ENCODE data around the gene SMARCB1. TPM values are rescaled to one million over a fixed set of nuclear protein-coding genes. Genes with fewer than 3 reads are reported as not detected.
A peak's percentile ranks its signal among the peaks of the same experiment; 100 is the strongest.

SMARCB1 gene
- total RNA-seq (10 to 100 TPM; 47.1 to 81.1 (median 54.2) TPM), polyA plus RNA-seq (10 to 100 TPM; 37.0 to 49.8 TPM), total RNA-seq (44.4 reads per million, percentile 68 among the genes with 10 or more reads in this experiment)

- DNase-seq, result peak; percentile 80 to 90 (median 87)
- intact Hi-C loops (cut with micrococcal nuclease), result loop anchor here (1.0 to 5.0 kb wide), 12 partner anchors 16 to 768 kb away; partner anchors contain the start of genes DERL3 (in 2 of the 2), MIF (in 2 of the 2), CABIN1 (in 1 of the 2) and CHCHD10 (in 1 of the 2)
- ChIA-PET CTCF (interaction anchor here (0.6 to 2.1 kb wide), 3 partner anchors 15 to 108 kb away, joined by 3 to 10 read pairs (median 3); partner anchors contain the start of genes MIF and MMP11), POLR2A (interaction anchor here (0.6 to 6.4 kb wide), 13 partner anchors 9 to 224 kb away, joined by 3 to 62 read pairs (median 5); partner anchors contain the start of genes CABIN1, CHCHD10, MIF and MMP11)
- Histone ChIP-seq H3K36me3 (ENCODE audit: control insufficient read depth in 2 of 3, insufficient read depth in 3 of 3, low read length in 3 of 3) (peaks cover 0 to 14% (median 0%) of the 10 kb centered on the region in 3 experiments), H3K4me1 (ENCODE audit: control insufficient read depth in 2 of 2, insufficient read depth in 2 of 2, low read length in 2 of 2) (peaks cover 11 to 17% of the 10 kb centered on the region in 2 donors), H3K4me3 (ENCODE audit: low read length) (peak within 1 kb of the TSS; percentile 85), H3K9me3 (ENCODE audit: control insufficient read depth in 2 of 3, low read length in 3 of 3) (no peaks in the 10 kb centered on the region), H3K27me3 (ENCODE audit: control insufficient read depth in 2 of 2, insufficient read depth in 2 of 2, low read length in 2 of 2) (no peaks in the 10 kb centered on the region), H3K27ac (ENCODE audit: low read depth, low read length) (peak within 1 kb of the TSS; percentile 99)
- Mint-ChIP-seq H3K9me3 (no peaks in the 10 kb centered on the region), H3K4me1 (peaks cover 13 to 54% (median 41%) of the 10 kb centered on the region in 7 donors), H3K27me3 (no peaks in the 10 kb centered on the region), H3K27ac (peak within 1 kb of the TSS; percentile 89 to 98 (median 96)), H3K36me3 (peaks cover 0 to 9% (median 0%) of the 10 kb centered on the region in 5 donors), H3K4me3 (peak within 1 kb of the TSS; percentile 81 to 94 (median 91))
- peak; percentile 94 for ATAC-seq
These were observed at the start of gene SMARCB1 for GRCh38 chr22:23786752-23787599. Gene SMARCB1, plus strand, starts transcription at chr22:23786966. Its CDS starts 204 bp downstream, at chr22:23787170.

GRCh38 chr22:23737696-23738095, 49.1 kb upstream of the SMARCB1 start:
- POLR2A ChIA-PET, result no interaction called here

DNA sequence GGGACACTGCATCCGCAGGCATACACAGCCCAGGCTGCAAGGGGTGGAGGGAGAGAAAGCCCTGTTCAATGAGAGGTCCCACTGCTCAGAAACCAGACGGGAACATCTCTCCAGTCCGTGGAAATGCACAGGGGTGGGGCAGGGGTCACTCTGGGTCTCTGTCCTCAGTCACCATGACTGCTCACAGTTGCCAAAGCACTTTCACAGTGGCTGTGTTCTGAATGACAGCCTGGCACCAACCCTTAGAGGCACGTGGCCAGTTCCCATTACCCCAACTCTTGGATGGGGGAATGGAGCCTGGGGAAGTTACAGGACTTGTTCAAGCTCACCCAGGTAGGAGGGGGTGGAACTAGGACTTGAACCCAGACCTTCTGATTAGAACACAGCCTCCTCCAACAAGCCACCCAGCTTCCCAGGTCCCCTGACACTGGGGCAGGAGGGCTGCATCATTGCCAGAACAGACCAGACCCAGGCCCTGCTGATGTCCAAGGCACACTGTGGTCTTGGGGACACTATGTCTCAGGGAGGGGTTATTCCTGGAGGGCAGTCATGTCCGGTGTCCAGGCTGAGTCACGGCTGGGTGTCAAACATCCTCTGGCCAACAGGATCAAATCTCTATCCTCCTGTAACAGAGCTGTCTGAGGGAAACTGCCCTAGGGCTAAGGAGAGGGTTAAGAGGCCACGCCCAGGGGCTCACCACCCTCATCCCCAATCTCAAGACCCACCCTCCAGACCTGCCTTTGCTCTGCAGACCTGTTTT, 44.1 kb upstream of the SMARCB1 start:
- POLR2A ChIA-PET, result no interaction called here

More at GRCh38 chr22:23737696-23738095, 49.1 kb upstream of the SMARCB1 start:
- Histone ChIP-seq H3K27ac (ENCODE audit: low read depth, low read length) (no peak overlapping the region), H3K27me3 (ENCODE audit: control insufficient read depth in 2 of 2, insufficient read depth in 2 of 2, low read length in 2 of 2) (no peaks in the 10 kb centered on the region), H3K4me3 (ENCODE audit: low read length) (no peak overlapping the region), H3K4me1 (ENCODE audit: control insufficient read depth in 2 of 2, insufficient read depth in 2 of 2, low read length in 2 of 2) (no peaks in the 10 kb centered on the region), H3K36me3 (ENCODE audit: control insufficient read depth in 2 of 3, insufficient read depth in 3 of 3, low read length in 3 of 3) (peaks cover 0 to 3% (median 0%) of the 10 kb centered on the region in 3 experiments), H3K9me3 (ENCODE audit: control insufficient read depth in 2 of 3, low read length in 3 of 3) (no peaks in the 10 kb centered on the region)
- Mint-ChIP-seq H3K4me3 (no peak overlapping the region), H3K27ac (no peak overlapping the region), H3K36me3 (peaks cover 0 to 9% (median 0%) of the 10 kb centered on the region in 5 donors), H3K4me1 (peaks cover 0 to 1% (median 0%) of the 10 kb centered on the region in 7 donors), H3K9me3 (no peaks in the 10 kb centered on the region), H3K27me3 (no peaks in the 10 kb centered on the region)
- DNase-seq (no peak), ATAC-seq (no peak)
- intact Hi-C loops (cut with micrococcal nuclease), result loop anchor here in 1 of 2 donors (5.0 kb wide), 1 partner anchor 110 kb away; no protein-coding TSS in a partner anchor
- CTCF ChIA-PET, result interaction anchor here (0.7 kb wide), 1 partner anchor 12 kb away, joined by 3 read pairs; no protein-coding TSS in a partner anchor

GRCh38 chr22:23743303-23743705, 43.5 kb upstream of the SMARCB1 start:
- Histone ChIP-seq H3K27ac (ENCODE audit: low read depth, low read length) (no peak overlapping the region), H3K4me1 (ENCODE audit: control insufficient read depth in 2 of 2, insufficient read depth in 2 of 2, low read length in 2 of 2) (no peaks in the 10 kb centered on the region), H3K4me3 (ENCODE audit: low read length) (no peak overlapping the region), H3K27me3 (ENCODE audit: control insufficient read depth in 2 of 2, insufficient read depth in 2 of 2, low read length in 2 of 2) (no peaks in the 10 kb centered on the region), H3K9me3 (ENCODE audit: control insufficient read depth in 2 of 3, low read length in 3 of 3) (peaks cover 0 to 12% (median 0%) of the 10 kb centered on the region in 3 experiments), H3K36me3 (ENCODE audit: control insufficient read depth in 2 of 3, insufficient read depth in 3 of 3, low read length in 3 of 3) (peaks cover 0 to 29% (median 14%) of the 10 kb centered on the region in 3 experiments)
- Mint-ChIP-seq H3K4me3 (no peak overlapping the region), H3K27me3 (no peaks in the 10 kb centered on the region), H3K27ac (no peak overlapping the region), H3K36me3 (peaks cover 15 to 32% (median 24%) of the 10 kb centered on the region in 5 donors), H3K4me1 (peaks cover 0 to 3% (median 0%) of the 10 kb centered on the region in 7 donors), H3K9me3 (peaks cover 0 to 19% (median 7%) of the 10 kb centered on the region in 11 donors)
- intact Hi-C loops (cut with micrococcal nuclease), result no loop called here
- ChIA-PET CTCF (no interaction called here), POLR2A (no interaction called here)
- DNase-seq (no peak), ATAC-seq (no peak)

More for the DNA sequence above, 44.1 kb upstream of the SMARCB1 start:
- Mint-ChIP-seq H3K9me3 (peaks cover 0 to 19% (median 7%) of the 10 kb centered on the region in 11 donors), H3K4me1 (peaks cover 0 to 3% (median 0%) of the 10 kb centered on the region in 7 donors), H3K27me3 (no peaks in the 10 kb centered on the region), H3K27ac (no peak overlapping the region), H3K36me3 (peaks cover 15 to 32% (median 24%) of the 10 kb centered on the region in 5 donors), H3K4me3 (no peak overlapping the region)
- no peak overlapping the region for H3K4me3 ChIP-seq (ENCODE audit: low read length)
- intact Hi-C loops (cut with micrococcal nuclease), result no loop called here
- no peak overlapping the region for H3K27ac ChIP-seq (ENCODE audit: low read depth, low read length)
- ATAC-seq, result no peak
- DNase-seq, result no peak
- peaks cover 0 to 12% (median 0%) of the 10 kb centered on the region in 3 experiments for H3K9me3 ChIP-seq (ENCODE audit: control insufficient read depth in 2 of 3, low read length in 3 of 3)
- no peaks in the 10 kb centered on the region for H3K4me1 ChIP-seq (ENCODE audit: control insufficient read depth in 2 of 2, insufficient read depth in 2 of 2, low read length in 2 of 2)
- no peaks in the 10 kb centered on the region for H3K27me3 ChIP-seq (ENCODE audit: control insufficient read depth in 2 of 2, insufficient read depth in 2 of 2, low read length in 2 of 2)
- H3K36me3 ChIP-seq (ENCODE audit: control insufficient read depth in 2 of 3, insufficient read depth in 3 of 3, low read length in 3 of 3), result peaks cover 0 to 29% (median 14%) of the 10 kb centered on the region in 3 experiments
- CTCF ChIA-PET, result no interaction called here

DNA sequence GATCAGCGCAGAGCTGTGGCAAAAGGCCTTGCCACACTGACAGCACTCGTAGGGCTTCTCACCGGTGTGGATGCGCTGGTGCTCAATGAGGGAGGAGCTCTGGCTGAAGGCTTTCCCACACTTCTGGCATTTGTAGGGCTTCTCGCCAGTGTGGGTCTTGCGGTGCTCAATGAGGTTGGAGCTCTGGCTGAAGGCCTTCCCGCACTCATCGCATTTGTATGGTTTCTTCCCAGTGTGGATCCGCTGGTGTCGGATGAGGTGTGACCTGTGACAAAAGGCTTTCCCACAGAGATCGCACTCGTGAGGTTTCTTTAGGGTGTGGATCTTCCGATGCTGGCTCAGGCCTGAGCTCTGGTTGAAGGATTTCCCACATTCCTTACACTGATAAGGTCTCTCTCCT, 42.8 kb upstream of the SMARCB1 start:
- Mint-ChIP-seq H3K27me3 (no peaks in the 10 kb centered on the region), H3K9me3 (peaks cover 0 to 19% (median 7%) of the 10 kb centered on the region in 11 donors), H3K4me3 (no peak overlapping the region), H3K4me1 (peaks cover 0 to 3% (median 0%) of the 10 kb centered on the region in 7 donors), H3K27ac (no peak overlapping the region), H3K36me3 (peaks cover 15 to 32% (median 24%) of the 10 kb centered on the region in 5 donors)
- ATAC-seq (no peak), DNase-seq (no peak)
- Histone ChIP-seq H3K9me3 (ENCODE audit: control insufficient read depth in 2 of 3, low read length in 3 of 3) (peaks cover 0 to 12% (median 0%) of the 10 kb centered on the region in 3 experiments), H3K4me1 (ENCODE audit: control insufficient read depth in 2 of 2, insufficient read depth in 2 of 2, low read length in 2 of 2) (no peaks in the 10 kb centered on the region), H3K4me3 (ENCODE audit: low read length) (no peak overlapping the region), H3K36me3 (ENCODE audit: control insufficient read depth in 2 of 3, insufficient read depth in 3 of 3, low read length in 3 of 3) (peaks cover 0 to 29% (median 14%) of the 10 kb centered on the region in 3 experiments), H3K27me3 (ENCODE audit: control insufficient read depth in 2 of 2, insufficient read depth in 2 of 2, low read length in 2 of 2) (no peaks in the 10 kb centered on the region), H3K27ac (ENCODE audit: low read depth, low read length) (no peak overlapping the region)
- intact Hi-C loops (cut with micrococcal nuclease), result no loop called here
- ChIA-PET POLR2A (interaction anchor here (0.5 to 1.0 kb wide), 2 partner anchors 45 to 119 kb away, joined by 3 to 4 read pairs; no protein-coding TSS in a partner anchor), CTCF (no interaction called here)

GRCh38 chr22:23744485-23744884, 42.3 kb upstream of the SMARCB1 start:
- POLR2A ChIA-PET, result interaction anchor here (0.5 to 1.0 kb wide), 2 partner anchors 45 to 118 kb away, joined by 3 to 4 read pairs; no protein-coding TSS in a partner anchor
- H3K27ac ChIP-seq (ENCODE audit: low read depth, low read length), result no peak overlapping the region
- intact Hi-C loops (cut with micrococcal nuclease), result no loop called here
- Mint-ChIP-seq H3K27ac (no peak overlapping the region), H3K9me3 (peaks cover 0 to 19% (median 7%) of the 10 kb centered on the region in 11 donors), H3K4me3 (no peak overlapping the region), H3K36me3 (peaks cover 15 to 32% (median 24%) of the 10 kb centered on the region in 5 donors), H3K27me3 (no peaks in the 10 kb centered on the region), H3K4me1 (peaks cover 0 to 3% (median under 1%) of the 10 kb centered on the region in 7 donors)
- H3K9me3 ChIP-seq (ENCODE audit: control insufficient read depth in 2 of 3, low read length in 3 of 3), result peaks cover 0 to 12% (median 0%) of the 10 kb centered on the region in 3 experiments
- peaks cover 0 to 29% (median 14%) of the 10 kb centered on the region in 3 experiments for H3K36me3 ChIP-seq (ENCODE audit: control insufficient read depth in 2 of 3, insufficient read depth in 3 of 3, low read length in 3 of 3)
- DNase-seq (no peak), ATAC-seq (no peak)
- no peaks in the 10 kb centered on the region for H3K4me1 ChIP-seq (ENCODE audit: control insufficient read depth in 2 of 2, insufficient read depth in 2 of 2, low read length in 2 of 2)
- no peak overlapping the region for H3K4me3 ChIP-seq (ENCODE audit: low read length)
- H3K27me3 ChIP-seq (ENCODE audit: control insufficient read depth in 2 of 2, insufficient read depth in 2 of 2, low read length in 2 of 2), result no peaks in the 10 kb centered on the region
- CTCF ChIA-PET, result no interaction called here

Data from naive thymus-derived CD4-positive, alpha-beta T cell (primary cell).